Measurements from ENCODE around the gene SPAG16.
"Not testable (repeated sequence)": the region's sequence is repeated elsewhere in the genome, so short reads cannot be mapped to it uniquely, and the experiment has no call there.

The SPAG16 gene

GRCh38 chr2:213274143-213274542 lies 10.1 kb upstream of the SPAG16 start:
- TF ChIP-seq SPI1 (IDR thresholded peaks at IDR 0.05; ENCODE audit: borderline replicate concordance, low read depth) = no peak
- no peak for TF ChIP-seq GABPA (IDR thresholded peaks at IDR 0.05; ENCODE audit: low read depth)
- TF ChIP-seq REST (IDR thresholded peaks at IDR 0.05; ENCODE audit: insufficient replicate concordance, low read depth) = no peak
- no peak for TF ChIP-seq POLR2AphosphoS5 (IDR thresholded peaks at IDR 0.05; ENCODE audit: low read depth)
- no peak for TF ChIP-seq CTCF (IDR thresholded peaks at IDR 0.05; ENCODE audit: insufficient read depth, low read length)
- H3K27me3 ChIP-seq (ENCODE audit: insufficient read depth, poor library complexity, severe bottlenecking) = no peaks in the 10 kb centered on the region
- no peak overlapping the region for H3K4me3 ChIP-seq (replicated peaks; ENCODE audit: insufficient read depth, low read length)
- DNase-seq (ENCODE audit: low read depth in 1 of 2, low spot score in 1 of 2) = no peak
- no peak overlapping the region for H3K27ac ChIP-seq (replicated peaks)

- no peak overlapping the region for H3K27ac ChIP-seq (replicated peaks)
- TF ChIP-seq CTCF (IDR thresholded peaks at IDR 0.05; ENCODE audit: insufficient read depth, low read length) (no peak), SPI1 (IDR thresholded peaks at IDR 0.05; ENCODE audit: borderline replicate concordance, low read depth) (no peak), REST (IDR thresholded peaks at IDR 0.05; ENCODE audit: insufficient replicate concordance, low read depth) (no peak), POLR2AphosphoS5 (IDR thresholded peaks at IDR 0.05; ENCODE audit: low read depth) (no peak), GABPA (IDR thresholded peaks at IDR 0.05; ENCODE audit: low read depth) (no peak)
Observed at GRCh38 chr2:213275265-213275664, 9.0 kb upstream of the SPAG16 start.

GRCh38 chr2:213277134-213277533 lies 7.1 kb upstream of the SPAG16 start:
- not testable (repeated sequence) for H3K27ac ChIP-seq (replicated peaks); DNase-seq (ENCODE audit: low read depth in 1 of 2, low spot score in 1 of 2); H3K4me3 ChIP-seq (replicated peaks; ENCODE audit: insufficient read depth, low read length); H3K27me3 ChIP-seq (ENCODE audit: insufficient read depth, poor library complexity, severe bottlenecking)

More at GRCh38 chr2:213275265-213275664, 9.0 kb upstream of the SPAG16 start:
- no peak overlapping the region for H3K4me3 ChIP-seq (replicated peaks; ENCODE audit: insufficient read depth, low read length)
- no peaks in the 10 kb centered on the region for H3K27me3 ChIP-seq (ENCODE audit: insufficient read depth, poor library complexity, severe bottlenecking)
- no peak for DNase-seq (ENCODE audit: low read depth in 1 of 2, low spot score in 1 of 2)

GRCh38 chr2:213279116-213279620 lies 5.1 kb upstream of the SPAG16 start:
- TF ChIP-seq CTCF (IDR thresholded peaks at IDR 0.05; ENCODE audit: insufficient read depth, low read length) (no peak), REST (IDR thresholded peaks at IDR 0.05; ENCODE audit: insufficient replicate concordance, low read depth) (no peak), SPI1 (IDR thresholded peaks at IDR 0.05; ENCODE audit: borderline replicate concordance, low read depth) (no peak), GABPA (IDR thresholded peaks at IDR 0.05; ENCODE audit: low read depth) (no peak), POLR2AphosphoS5 (IDR thresholded peaks at IDR 0.05; ENCODE audit: low read depth) (no peak)
- no peak overlapping the region for H3K27ac ChIP-seq (replicated peaks)
- H3K27me3 ChIP-seq (ENCODE audit: insufficient read depth, poor library complexity, severe bottlenecking) = no peaks in the 10 kb centered on the region
- DNase-seq (ENCODE audit: low read depth in 1 of 2, low spot score in 1 of 2) = no peak
- no peak overlapping the region for H3K4me3 ChIP-seq (replicated peaks; ENCODE audit: insufficient read depth, low read length)

Measured in HL-60 (cell line).